Breast epithelium (tissue), 4 donors: ENCODE data around the gene BCAS3. TPM values are rescaled to one million over a fixed set of nuclear protein-coding genes. Genes with fewer than 3 reads are reported as not detected.

Source experiments
- DNase-seq, 2 donors: peaks; one replicate each; pipeline ENCODE4 v3.0.0-alpha.2; 2019; ENCODE audit warnings: low spot score in 2 of 2
- H3K27ac ChIP-seq, 2 donors: fragments of 200-600 bp; sonication (generic) in 1 of 2; one replicate each; pipeline ENCODE4 v1.5.1; 2016 to 2019; ENCODE audit warnings: mild to moderate bottlenecking in 1 of 2
- H3K27me3 ChIP-seq, 2 donors: fragments of 200-600 bp; sonication (generic) in 1 of 2; one replicate each; pipeline versions ENCODE4 v1.5.1 to v1.6.0; 2017 to 2019; ENCODE audit warnings: control low read depth in 1 of 2, mild to moderate bottlenecking in 1 of 2
- H3K36me3 ChIP-seq: fragments of 200-600 bp; one replicate; pipeline ENCODE4 v1.5.1; 2019
- H3K4me1 ChIP-seq, 2 donors: fragments of 200-600 bp; sonication (generic); one replicate each; pipeline ENCODE4 v1.5.1; 2016 to 2019; ENCODE audit warnings: control low read depth in 1 of 2
- H3K4me3 ChIP-seq, 3 donors: fragments of 200-600 bp; sonication (generic); 1 replicate in 2 of 3; 2 replicates in 1 of 3; pipeline ENCODE4 v1.5.1; 2016 to 2019; ENCODE audit warnings: mild to moderate bottlenecking in 3 of 3, moderate library complexity in 2 of 3
- H3K9me3 ChIP-seq, 2 donors: fragments of 200-600 bp; sonication (generic) in 1 of 2; one replicate each; pipeline ENCODE4 v1.5.1; 2016 to 2019; ENCODE audit warnings: control low read depth in 1 of 2
- POLR2A ChIP-seq: fragments of 450-650 bp; IDR thresholded peaks from one replicate; pipeline ENCODE4 v1.6.1; 2016; ENCODE audit warnings: antibody characterized with exemption, mild to moderate bottlenecking, moderate library complexity
- POLR2AphosphoS5 ChIP-seq, 3 donors: sonication (generic); formaldehyde crosslinking; IDR thresholded peaks; one replicate each; pipeline ENCODE4 v1.6.1; 2017; ENCODE audit warnings: antibody characterized with exemption in 3 of 3
- intact Hi-C: fragments of 100-400 bp; cut with DNase I; formaldehyde crosslinking; loops from one replicate; pipeline ENCODE4 v1.15.1; 2023; ENCODE audit warnings: low total_unique reads
- total RNA-seq, 3 donors: library from RNA; depleted of rRNA; stranded (reverse); fragments of >200 nt; gene quantifications; one replicate each; pipeline ENCODE4 v1.1.0, GENCODE V29; 2016
- TF ChIP-seq, protein P1 (sequence below), 3 donors: fragments of 450-650 bp; IDR thresholded peaks; one replicate each; pipeline ENCODE4 v1.5.1; 2016 to 2017; ENCODE audit warnings: antibody characterized with exemption in 3 of 3, mild to moderate bottlenecking in 3 of 3, moderate library complexity in 3 of 3

The BCAS3 gene
- total RNA-seq, 3 donors from 2014 or later, result 30.8 to 47.9 (median 31.2) TPM

DNA sequence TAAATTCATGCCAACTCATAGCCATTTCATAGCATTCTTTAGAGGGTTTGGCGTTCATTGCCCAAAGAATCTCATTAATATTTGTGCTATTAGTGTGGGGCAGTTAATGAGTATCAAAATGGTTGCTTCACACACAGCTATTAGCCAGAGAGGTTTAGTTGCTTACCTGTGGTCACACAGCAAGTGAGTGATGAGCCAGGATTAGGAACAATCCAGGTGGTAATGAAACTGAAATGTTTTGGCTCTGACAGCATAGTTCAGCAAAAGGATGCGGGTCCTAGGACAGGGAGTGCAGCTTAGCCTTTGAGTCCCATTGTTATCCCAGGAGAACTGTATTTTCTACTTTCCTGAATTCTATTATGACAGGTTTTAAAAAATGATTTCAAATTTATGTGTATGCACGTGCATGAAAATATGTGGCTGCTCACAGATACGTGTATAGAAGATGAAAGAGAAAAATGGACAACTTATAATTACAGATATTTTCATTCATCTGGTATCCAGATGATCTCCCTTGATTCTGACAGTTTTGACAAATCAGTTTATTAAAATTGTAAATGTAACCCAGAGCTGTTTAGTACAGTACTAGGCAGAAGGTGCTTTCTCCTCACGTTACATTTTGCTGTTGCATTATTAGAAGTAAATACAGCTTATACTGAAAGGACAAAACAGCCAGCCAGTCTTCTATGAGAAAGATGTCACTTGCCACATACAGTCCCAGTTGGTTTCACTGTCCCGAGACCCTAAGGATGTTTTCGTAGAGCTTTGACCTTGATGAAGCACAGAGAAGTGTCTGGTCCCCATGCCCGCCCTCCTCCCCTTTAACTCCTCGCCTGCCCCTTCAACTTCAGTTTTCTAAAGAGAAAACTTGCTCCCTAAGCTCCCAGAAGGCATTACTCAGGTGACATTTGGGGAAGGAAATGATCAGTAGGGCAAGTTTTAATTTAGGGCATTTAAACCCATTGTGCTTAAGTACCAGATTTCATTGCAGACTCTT is 622.2 kb downstream of the BCAS3 start:
- DNase-seq, result no peak
- H3K4me1 ChIP-seq, result no peaks in the 10 kb centered on the region
- no peaks in the 10 kb centered on the region for H3K36me3 ChIP-seq
- H3K27ac ChIP-seq, result no peak overlapping the region
- no peaks in the 10 kb centered on the region for H3K9me3 ChIP-seq
- intact Hi-C loops, result no loop called here
- TF ChIP-seq POLR2A (no peak), POLR2AphosphoS5 (IDR thresholded peaks at IDR 0.05) (no peak)
- TF ChIP-seq, protein P1, sequence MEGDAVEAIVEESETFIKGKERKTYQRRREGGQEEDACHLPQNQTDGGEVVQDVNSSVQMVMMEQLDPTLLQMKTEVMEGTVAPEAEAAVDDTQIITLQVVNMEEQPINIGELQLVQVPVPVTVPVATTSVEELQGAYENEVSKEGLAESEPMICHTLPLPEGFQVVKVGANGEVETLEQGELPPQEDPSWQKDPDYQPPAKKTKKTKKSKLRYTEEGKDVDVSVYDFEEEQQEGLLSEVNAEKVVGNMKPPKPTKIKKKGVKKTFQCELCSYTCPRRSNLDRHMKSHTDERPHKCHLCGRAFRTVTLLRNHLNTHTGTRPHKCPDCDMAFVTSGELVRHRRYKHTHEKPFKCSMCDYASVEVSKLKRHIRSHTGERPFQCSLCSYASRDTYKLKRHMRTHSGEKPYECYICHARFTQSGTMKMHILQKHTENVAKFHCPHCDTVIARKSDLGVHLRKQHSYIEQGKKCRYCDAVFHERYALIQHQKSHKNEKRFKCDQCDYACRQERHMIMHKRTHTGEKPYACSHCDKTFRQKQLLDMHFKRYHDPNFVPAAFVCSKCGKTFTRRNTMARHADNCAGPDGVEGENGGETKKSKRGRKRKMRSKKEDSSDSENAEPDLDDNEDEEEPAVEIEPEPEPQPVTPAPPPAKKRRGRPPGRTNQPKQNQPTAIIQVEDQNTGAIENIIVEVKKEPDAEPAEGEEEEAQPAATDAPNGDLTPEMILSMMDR (IDR thresholded peaks at IDR 0.05), result no peak
- no peak overlapping the region for H3K4me3 ChIP-seq
- no peaks in the 10 kb centered on the region for H3K27me3 ChIP-seq

DNA sequence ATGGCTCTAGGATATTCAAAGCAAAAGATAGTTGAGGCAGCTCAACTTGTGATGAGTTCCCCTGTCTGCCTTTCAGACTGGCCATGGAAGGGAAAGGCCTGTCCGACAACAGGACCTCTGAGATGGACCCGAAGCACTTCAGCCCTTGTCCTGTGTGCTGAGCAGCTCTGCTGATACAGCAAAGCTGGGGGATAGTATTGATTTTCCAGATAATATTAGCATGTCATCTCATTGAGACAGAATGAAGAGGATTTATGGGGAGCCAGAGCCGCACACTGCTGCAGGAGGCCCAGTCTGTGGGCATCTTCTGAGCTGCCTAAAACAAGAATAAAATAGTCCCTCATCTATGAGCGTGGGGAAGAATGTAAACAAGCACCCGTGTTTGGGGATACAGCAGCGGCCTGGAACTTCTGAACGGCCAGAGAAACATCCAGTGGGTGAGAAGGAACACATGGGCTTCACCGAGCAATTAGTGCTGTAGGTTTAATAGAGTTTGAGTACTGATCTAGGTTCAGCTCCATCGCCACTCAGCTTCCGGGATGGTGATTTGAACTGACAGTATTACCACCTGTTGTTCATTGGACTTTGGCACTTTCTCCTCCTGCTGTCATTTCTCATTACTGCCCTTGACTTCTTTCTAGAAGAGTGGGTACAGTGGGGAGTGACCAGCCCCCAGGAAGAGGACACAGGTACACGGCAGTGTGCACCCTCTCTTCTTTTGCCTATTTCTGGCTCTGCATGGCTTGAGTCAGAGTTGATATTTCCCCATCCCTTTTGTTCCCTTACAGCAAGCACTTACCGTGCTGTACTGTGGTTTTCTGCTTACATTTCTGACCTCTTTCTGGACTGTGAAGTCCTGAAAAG is 625.5 kb downstream of the BCAS3 start:
- no peak overlapping the region for H3K27ac ChIP-seq
- DNase-seq, result no peak
- TF ChIP-seq, protein P1 (IDR thresholded peaks at IDR 0.05), result no peak
- TF ChIP-seq POLR2AphosphoS5 (IDR thresholded peaks at IDR 0.05) (no peak), POLR2A (no peak)
- no peaks in the 10 kb centered on the region for H3K9me3 ChIP-seq
- H3K4me3 ChIP-seq, result no peak overlapping the region
- intact Hi-C loops, result no loop called here
- H3K36me3 ChIP-seq, result no peaks in the 10 kb centered on the region
- no peaks in the 10 kb centered on the region for H3K4me1 ChIP-seq
- no peaks in the 10 kb centered on the region for H3K27me3 ChIP-seq

DNA sequence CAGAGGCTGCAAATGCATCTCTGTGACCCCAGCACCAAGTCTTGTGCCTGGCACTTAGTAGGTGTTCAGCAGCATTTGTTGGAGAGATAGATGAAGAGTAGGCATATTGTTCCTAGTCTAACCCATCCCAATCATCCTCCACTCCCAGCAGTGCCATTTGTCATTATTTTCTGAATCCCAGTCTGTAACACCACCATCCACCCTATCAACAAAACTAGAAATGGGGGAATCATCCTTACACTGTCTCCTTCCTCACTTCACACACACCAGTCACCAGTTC is 626.1 kb downstream of the BCAS3 start:
- intact Hi-C loops, result no loop called here
- no peak overlapping the region for H3K27ac ChIP-seq
- no peaks in the 10 kb centered on the region for H3K4me1 ChIP-seq
- H3K4me3 ChIP-seq, result no peak overlapping the region
- no peaks in the 10 kb centered on the region for H3K9me3 ChIP-seq
- no peak for TF ChIP-seq POLR2AphosphoS5 (IDR thresholded peaks at IDR 0.05)
- TF ChIP-seq, protein P1 (IDR thresholded peaks at IDR 0.05), result no peak
- TF ChIP-seq POLR2A, result no peak
- DNase-seq, result no peak
- H3K36me3 ChIP-seq, result no peaks in the 10 kb centered on the region
- no peaks in the 10 kb centered on the region for H3K27me3 ChIP-seq

DNA sequence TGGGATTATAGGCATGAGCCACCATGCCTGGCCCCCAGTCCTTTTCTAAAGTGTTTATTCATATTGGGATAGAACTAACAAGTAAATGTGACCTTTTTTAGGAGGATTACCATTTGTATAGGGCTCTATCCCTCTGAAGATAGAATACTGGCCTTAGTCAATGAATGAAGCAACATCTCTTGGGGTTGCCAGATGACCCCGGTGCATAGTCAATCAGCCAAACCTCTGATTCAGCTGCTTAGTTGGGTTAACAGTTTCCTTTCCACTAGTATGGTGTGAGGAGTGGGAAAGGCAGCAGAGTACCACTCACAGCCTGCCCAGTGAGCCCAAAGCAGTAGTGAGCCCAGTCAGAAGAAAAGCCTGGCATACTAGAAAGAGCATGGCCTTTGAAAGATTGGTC is 627.4 kb downstream of the BCAS3 start:
- intact Hi-C loops, result no loop called here
- H3K27me3 ChIP-seq, result no peaks in the 10 kb centered on the region
- no peaks in the 10 kb centered on the region for H3K4me1 ChIP-seq
- TF ChIP-seq, protein P1 (IDR thresholded peaks at IDR 0.05), result no peak
- TF ChIP-seq POLR2AphosphoS5 (IDR thresholded peaks at IDR 0.05), result no peak
- TF ChIP-seq POLR2A, result no peak
- no peaks in the 10 kb centered on the region for H3K36me3 ChIP-seq
- DNase-seq, result no peak
- H3K27ac ChIP-seq, result no peak overlapping the region
- no peak overlapping the region for H3K4me3 ChIP-seq
- H3K9me3 ChIP-seq, result no peaks in the 10 kb centered on the region

DNA sequence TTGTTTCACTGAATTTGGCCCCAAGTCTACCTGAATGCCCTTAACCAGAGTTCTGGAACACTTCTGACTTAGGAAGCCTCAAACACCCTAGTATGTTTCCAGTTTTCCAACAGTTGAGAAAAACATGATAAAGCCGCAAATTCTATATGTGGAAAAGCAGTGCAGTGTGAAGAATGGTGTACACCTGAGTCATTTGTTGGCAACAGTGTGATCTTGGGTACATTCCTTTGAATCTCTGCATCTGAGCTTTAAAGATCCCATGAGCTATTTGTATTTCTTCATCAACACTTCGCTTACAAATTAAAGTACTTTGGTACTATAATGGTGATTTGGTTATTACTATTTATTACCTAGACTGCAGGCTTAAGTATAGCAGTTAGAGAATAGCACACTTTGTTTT is 628.4 kb downstream of the BCAS3 start:
- H3K36me3 ChIP-seq, result no peaks in the 10 kb centered on the region
- no peaks in the 10 kb centered on the region for H3K4me1 ChIP-seq
- no peak for DNase-seq
- intact Hi-C loops, result no loop called here
- TF ChIP-seq POLR2A, result no peak
- TF ChIP-seq, protein P1 (IDR thresholded peaks at IDR 0.05), result no peak
- no peak for TF ChIP-seq POLR2AphosphoS5 (IDR thresholded peaks at IDR 0.05)
- no peaks in the 10 kb centered on the region for H3K27me3 ChIP-seq
- no peak overlapping the region for H3K4me3 ChIP-seq
- H3K9me3 ChIP-seq, result no peaks in the 10 kb centered on the region
- no peak overlapping the region for H3K27ac ChIP-seq
